AG09309 (cell line): Measurements from ENCODE around the gene GLG1.

Experiments used
- DNase-seq: peaks from one replicate; pipeline ENCODE4 v3.0.0-alpha.2; 2010; ENCODE audit warnings: low read depth
- H3K4me3 ChIP-seq: 2 replicates; pipeline ENCODE4 v1.5.1; 2011; ENCODE audit warnings: mild to moderate bottlenecking, low read depth, low read length, moderate library complexity; ENCODE audit not compliant: control insufficient read depth
- TF ChIP-seq, protein P1 (sequence below): IDR thresholded peaks from 2 replicates; pipeline ENCODE4 v1.5.1; 2011; ENCODE audit warnings: mild to moderate bottlenecking, low read depth, low read length, inconsistent platforms; ENCODE audit not compliant: insufficient read depth, control insufficient read depth; ENCODE audit errors: missing control alignments

GLG1 gene

GRCh38 chr16:74477226-74477625, 129.7 kb downstream of the GLG1 start:
- H3K4me3 ChIP-seq: no peak overlapping the region
- no peak for DNase-seq
- TF ChIP-seq, protein P1, sequence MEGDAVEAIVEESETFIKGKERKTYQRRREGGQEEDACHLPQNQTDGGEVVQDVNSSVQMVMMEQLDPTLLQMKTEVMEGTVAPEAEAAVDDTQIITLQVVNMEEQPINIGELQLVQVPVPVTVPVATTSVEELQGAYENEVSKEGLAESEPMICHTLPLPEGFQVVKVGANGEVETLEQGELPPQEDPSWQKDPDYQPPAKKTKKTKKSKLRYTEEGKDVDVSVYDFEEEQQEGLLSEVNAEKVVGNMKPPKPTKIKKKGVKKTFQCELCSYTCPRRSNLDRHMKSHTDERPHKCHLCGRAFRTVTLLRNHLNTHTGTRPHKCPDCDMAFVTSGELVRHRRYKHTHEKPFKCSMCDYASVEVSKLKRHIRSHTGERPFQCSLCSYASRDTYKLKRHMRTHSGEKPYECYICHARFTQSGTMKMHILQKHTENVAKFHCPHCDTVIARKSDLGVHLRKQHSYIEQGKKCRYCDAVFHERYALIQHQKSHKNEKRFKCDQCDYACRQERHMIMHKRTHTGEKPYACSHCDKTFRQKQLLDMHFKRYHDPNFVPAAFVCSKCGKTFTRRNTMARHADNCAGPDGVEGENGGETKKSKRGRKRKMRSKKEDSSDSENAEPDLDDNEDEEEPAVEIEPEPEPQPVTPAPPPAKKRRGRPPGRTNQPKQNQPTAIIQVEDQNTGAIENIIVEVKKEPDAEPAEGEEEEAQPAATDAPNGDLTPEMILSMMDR: no peak

DNA sequence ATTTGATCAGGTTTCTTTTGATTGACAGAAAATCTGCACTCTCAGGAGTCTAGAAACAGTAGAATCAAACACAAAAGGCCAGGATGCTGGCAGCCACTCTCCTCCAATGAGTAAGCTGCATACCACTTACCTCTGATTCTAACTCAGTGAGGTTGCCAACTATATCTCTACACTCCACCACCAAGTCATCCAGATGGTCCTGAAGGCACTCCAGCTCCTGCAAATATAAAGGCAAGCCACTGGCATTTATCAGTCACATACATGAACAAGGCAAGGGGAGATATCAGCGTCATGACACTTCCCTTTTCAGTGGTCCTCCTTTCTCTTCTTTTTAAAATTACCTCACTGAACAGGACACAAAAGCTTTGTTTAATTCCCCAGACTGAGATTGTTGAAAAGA, 132.5 kb downstream of the GLG1 start:
- H3K4me3 ChIP-seq: no peak overlapping the region
- no peak for DNase-seq
- TF ChIP-seq, protein P1: no peak

GRCh38 chr16:74472540-74472939, 134.4 kb downstream of the GLG1 start:
- DNase-seq: no peak
- no peak overlapping the region for H3K4me3 ChIP-seq
- TF ChIP-seq, protein P1: no peak

DNA sequence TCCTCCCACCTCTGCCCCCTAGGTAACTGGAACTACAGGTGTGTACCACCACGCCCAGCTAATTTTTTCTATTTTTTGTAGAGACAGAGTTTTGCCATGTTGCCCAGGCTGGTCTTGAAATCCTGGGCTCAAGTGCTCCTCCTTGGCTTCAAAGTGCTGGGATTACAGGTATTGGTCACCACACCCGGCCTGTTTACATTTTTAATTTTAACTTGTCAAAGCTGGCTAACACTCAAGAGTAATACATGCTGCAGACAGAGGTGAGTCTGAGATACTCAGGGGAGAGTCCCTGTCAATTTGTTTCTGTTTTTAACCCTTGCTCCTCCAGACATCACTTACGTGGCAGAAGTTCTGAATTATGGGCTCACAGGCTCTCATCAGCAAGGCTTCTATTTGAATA, 134.9 kb downstream of the GLG1 start:
- H3K4me3 ChIP-seq: no peak overlapping the region
- TF ChIP-seq, protein P1: no peak
- no peak for DNase-seq

DNA sequence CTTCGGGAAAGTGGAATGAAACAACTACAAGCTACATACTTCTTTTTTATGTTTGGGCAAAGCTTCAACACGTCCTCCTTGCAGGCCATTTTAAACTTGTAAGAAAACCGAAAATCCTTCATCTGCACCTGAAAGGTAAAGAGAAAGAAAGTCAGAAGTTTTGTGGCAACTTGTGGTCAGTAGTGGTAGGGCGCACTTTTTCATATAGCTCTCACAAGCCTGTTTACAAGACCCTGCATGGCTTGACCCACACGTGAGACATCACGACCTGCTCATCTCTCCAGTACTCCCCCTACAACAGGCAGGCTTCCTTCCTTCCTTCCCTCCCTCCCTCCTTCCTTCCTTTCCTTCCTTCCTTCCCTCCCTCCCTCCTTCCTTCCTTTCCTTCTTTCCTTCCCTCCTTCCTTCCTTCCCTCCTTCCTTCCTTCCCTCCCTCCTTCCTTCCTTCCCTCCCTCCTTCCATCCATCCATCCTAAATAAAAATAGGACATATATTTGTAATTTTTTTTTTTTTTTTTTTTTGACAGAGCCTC, 136.9 kb downstream of the GLG1 start:
- TF ChIP-seq, protein P1: no peak
- H3K4me3 ChIP-seq: no peak overlapping the region
- DNase-seq: no peak

- TF ChIP-seq, protein P1: no peak
- no peak for DNase-seq
- H3K4me3 ChIP-seq: no peak overlapping the region
These were observed 137.9 kb downstream of the GLG1 start for GRCh38 chr16:74468807-74469525.
